Measurements from ENCODE around the gene ODAD3. TPM values are rescaled to one million over a fixed set of nuclear protein-coding genes. Genes with fewer than 3 reads are reported as not detected.
"Not testable (repeated sequence)": the region's sequence is repeated elsewhere in the genome, so short reads cannot be mapped to it uniquely, and the experiment has no call there.

ODAD3 gene
- total RNA-seq, 4 donors from 2014 or later: 0.48 to 4.4 TPM; not detected in 2

- Histone ChIP-seq H3K9me3 (no peaks in the 10 kb centered on the region), H3K4me3 (peak overlapping the region in 1 of 2 donors; percentile 60), H3K4me1 (peaks cover 12 to 29% of the 10 kb centered on the region in 2 donors), H3K27ac (peak overlapping the region; percentile 79 to 80), H3K27me3 (peaks cover 15 to 19% of the 10 kb centered on the region in 2 donors), H3K36me3 (no peaks in the 10 kb centered on the region)
- DNase-seq: no peak
- intact Hi-C loops (cut with DNase I; ENCODE audit: low total_unique reads): no loop called here
- TF ChIP-seq CTCF (IDR thresholded peaks at IDR 0.05) (no peak), POLR2A (IDR thresholded peaks at IDR 0.05) (no peak)
These were observed 55.0 kb downstream of the ODAD3 start for GRCh38 chr19:11379857-11380350.

GRCh38 chr19:11379269-11379845 is 55.6 kb downstream of the ODAD3 start:
- intact Hi-C loops (cut with DNase I; ENCODE audit: low total_unique reads); H3K36me3 ChIP-seq; DNase-seq; H3K9me3 ChIP-seq; H3K4me3 ChIP-seq; H3K27ac ChIP-seq: not testable (repeated sequence)
- Histone ChIP-seq H3K4me1 (peaks cover 12 to 29% of the 10 kb centered on the region in 2 donors), H3K27me3 (peaks cover 15 to 19% of the 10 kb centered on the region in 2 donors)

GRCh38 chr19:11378319-11379189 is 56.4 kb downstream of the ODAD3 start:
- no peak for DNase-seq
- H3K9me3 ChIP-seq: no peaks in the 10 kb centered on the region
- no peak overlapping the region for H3K4me3 ChIP-seq
- H3K27me3 ChIP-seq: peaks cover 12 to 18% of the 10 kb centered on the region in 2 donors
- TF ChIP-seq CTCF (IDR thresholded peaks at IDR 0.05): peak; percentile 21 to 32 (median 31)
- TF ChIP-seq POLR2A (IDR thresholded peaks at IDR 0.05): no peak
- peak overlapping the region; percentile 63 to 93 for H3K27ac ChIP-seq
- H3K4me1 ChIP-seq: peaks cover 12 to 23% of the 10 kb centered on the region in 2 donors
- intact Hi-C loops (cut with DNase I; ENCODE audit: low total_unique reads): no loop called here
- no peaks in the 10 kb centered on the region for H3K36me3 ChIP-seq

- Histone ChIP-seq H3K4me3 (no peak overlapping the region), H3K27me3 (peaks cover 6 to 10% of the 10 kb centered on the region in 2 donors), H3K27ac (peak overlapping the region; percentile 63 to 93), H3K4me1 (peaks cover 12 to 15% of the 10 kb centered on the region in 2 donors), H3K9me3 (no peaks in the 10 kb centered on the region), H3K36me3 (no peaks in the 10 kb centered on the region)
- TF ChIP-seq CTCF (IDR thresholded peaks at IDR 0.05) (no peak), POLR2A (IDR thresholded peaks at IDR 0.05) (no peak)
- intact Hi-C loops (cut with DNase I; ENCODE audit: low total_unique reads): no loop called here
- no peak for DNase-seq
These were observed 57.2 kb downstream of the ODAD3 start for GRCh38 chr19:11377756-11378155.

- Histone ChIP-seq H3K27me3 (peaks cover under 1 to 5% of the 10 kb centered on the region in 2 donors), H3K4me1 (peaks cover 12 to 15% of the 10 kb centered on the region in 2 donors), H3K9me3 (no peaks in the 10 kb centered on the region), H3K27ac (peak overlapping the region; percentile 63 to 93), H3K36me3 (no peaks in the 10 kb centered on the region), H3K4me3 (no peak overlapping the region)
- intact Hi-C loops (cut with DNase I; ENCODE audit: low total_unique reads): no loop called here
- TF ChIP-seq CTCF (IDR thresholded peaks at IDR 0.05) (no peak), POLR2A (IDR thresholded peaks at IDR 0.05) (no peak)
- peak; percentile 64 to 84 for DNase-seq
These were observed 57.7 kb downstream of the ODAD3 start for GRCh38 chr19:11377237-11377636.
